Transverse colon (tissue), 4 donors: ENCODE data around the gene MATN1. TPM values are rescaled to one million over a fixed set of nuclear protein-coding genes. Genes with fewer than 3 reads are reported as not detected.
"Not testable (repeated sequence)": the region's sequence is repeated elsewhere in the genome, so short reads cannot be mapped to it uniquely, and the experiment has no call there.

Experiments used
- DNase-seq: peaks from one replicate; pipeline ENCODE4 v3.0.0-alpha.2; 2019
- H3K27ac ChIP-seq, 4 donors: fragments of 200-600 bp; sonication (generic); 2 replicates each; pipeline ENCODE4 v1.5.1; 2016 to 2018; ENCODE audit warnings: inconsistent platforms in 4 of 4
- H3K27me3 ChIP-seq: fragments of 200-600 bp; sonication (generic); 2 replicates; pipeline ENCODE4 v1.5.1; 2017; ENCODE audit warnings: inconsistent platforms
- H3K36me3 ChIP-seq, 4 donors: fragments of 200-600 bp; sonication (generic); 2 replicates each; pipeline ENCODE4 v1.5.1; 2017 to 2019; ENCODE audit warnings: inconsistent platforms in 4 of 4
- H3K4me1 ChIP-seq, 4 donors: fragments of 200-600 bp; sonication (generic); 2 replicates each; pipeline ENCODE4 v1.5.1; 2017 to 2020; ENCODE audit warnings: inconsistent platforms in 4 of 4
- H3K4me3 ChIP-seq, 4 donors: fragments of 200-600 bp; sonication (generic); 1 replicate in 1 of 4; 2 replicates in 3 of 4; pipeline versions ENCODE4 v1.5.1 to v1.6.1; 2017 to 2019; ENCODE audit warnings: inconsistent platforms in 4 of 4
- H3K9me3 ChIP-seq, 2 donors: fragments of 200-600 bp; sonication (generic); 2 replicates each; pipeline ENCODE4 v1.5.1; 2017 to 2019; ENCODE audit warnings: inconsistent platforms in 2 of 2
- EP300 ChIP-seq: sonication (generic); formaldehyde crosslinking; IDR thresholded peaks from one replicate; pipeline ENCODE4 v1.6.1; 2017; ENCODE audit warnings: antibody characterized with exemption, low read depth
- POLR2A ChIP-seq: fragments of 450-650 bp; IDR thresholded peaks from one replicate; pipeline ENCODE4 v1.6.1; 2016; ENCODE audit warnings: antibody characterized with exemption, mild to moderate bottlenecking, moderate library complexity
- POLR2AphosphoS5 ChIP-seq, 3 donors: sonication (generic); formaldehyde crosslinking; IDR thresholded peaks; one replicate each; pipeline ENCODE4 v1.6.1; 2016; ENCODE audit warnings: antibody characterized with exemption in 3 of 3
- WGBS, 2 donors: methylation state at CpG; one replicate each; pipeline ENCODE4 v1.1.5; 2018; ENCODE audit warnings: low coverage in 1 of 2; 5-methylcytosine and 5-hydroxymethylcytosine counted together
- in situ Hi-C, 4 donors: fragments of 200-750 bp; cut with MboI; loops; one replicate each; pipeline versions ENCODE4 v1.15.0 to v1.15.1; 2017; ENCODE audit warnings: low sequenced_read_pairs in 3 of 4, low pct_ligation_motif_present in 1 of 4, low pct_unique_long_range_greater_than_20kb in 1 of 4
- intact Hi-C: fragments of 100-400 bp; cut with DNase I; formaldehyde crosslinking; loops from one replicate; pipeline ENCODE4 v1.15.1; 2023; ENCODE audit warnings: low total_unique reads
- total RNA-seq, 4 donors: library from RNA; depleted of rRNA; stranded (reverse); fragments of >200 nt; gene quantifications; one replicate each; pipeline ENCODE4 v1.1.0, GENCODE V29; 2016
- TF ChIP-seq, protein P1 (sequence below), 5 experiments: fragments of 200-600 bp in 3 of 5; fragments of 450-650 bp in 2 of 5; sonication (generic) in 3 of 5; IDR thresholded peaks; 1 replicate in 2 of 5; 2 replicates in 3 of 5; pipeline ENCODE4 v1.5.1; 2016 to 2017; ENCODE audit warnings: antibody characterized with exemption in 5 of 5, inconsistent platforms in 3 of 5, mild to moderate bottlenecking in 2 of 5, moderate library complexity in 1 of 5

Gene MATN1
- total RNA-seq, 4 donors from 2014 or later, result not detected

DNA sequence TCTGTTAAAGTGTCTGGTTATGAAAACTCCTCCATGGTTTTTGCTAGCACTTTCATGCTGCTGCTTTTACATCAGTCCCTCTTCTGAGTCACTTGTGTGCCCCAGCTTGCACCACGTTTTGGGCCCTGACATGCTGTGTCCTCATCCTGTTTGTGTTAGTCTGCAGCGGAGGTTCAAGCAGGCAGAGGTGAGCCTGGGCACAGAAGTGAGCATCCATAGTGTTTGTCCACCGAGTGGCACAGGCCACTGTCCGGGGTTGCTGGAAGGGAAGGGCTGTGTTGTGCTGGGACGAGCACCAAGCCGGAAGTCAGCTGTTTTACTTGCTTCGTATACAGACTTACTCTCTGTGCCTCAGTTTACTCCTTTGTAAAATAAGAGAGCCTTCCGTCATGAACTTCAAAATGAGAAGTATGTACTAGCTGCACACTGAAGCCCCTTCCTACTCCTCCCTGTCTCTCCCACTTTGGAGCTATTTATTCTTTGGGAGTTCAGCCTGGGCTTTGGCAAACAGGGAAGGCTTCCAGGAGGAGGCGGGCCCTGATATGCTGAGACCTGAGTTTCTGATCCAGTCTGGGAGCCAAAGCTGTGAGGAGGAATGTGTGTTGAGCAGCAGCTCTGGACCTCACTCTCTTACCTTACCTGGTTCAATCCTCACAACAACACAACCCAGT, 44.9 kb upstream of the MATN1 start:
- Histone ChIP-seq H3K27ac (no peak overlapping the region), H3K4me3 (no peak overlapping the region), H3K4me1 (no peaks in the 10 kb centered on the region), H3K9me3 (no peaks in the 10 kb centered on the region), H3K36me3 (no peaks in the 10 kb centered on the region), H3K27me3 (no peaks in the 10 kb centered on the region)
- DNase-seq, result no peak
- in situ Hi-C loops (no loop called here), intact Hi-C loops (no loop called here)
- TF ChIP-seq POLR2AphosphoS5 (IDR thresholded peaks at IDR 0.05) (no peak), POLR2A (no peak), EP300 (no peak)
- TF ChIP-seq, protein P1, sequence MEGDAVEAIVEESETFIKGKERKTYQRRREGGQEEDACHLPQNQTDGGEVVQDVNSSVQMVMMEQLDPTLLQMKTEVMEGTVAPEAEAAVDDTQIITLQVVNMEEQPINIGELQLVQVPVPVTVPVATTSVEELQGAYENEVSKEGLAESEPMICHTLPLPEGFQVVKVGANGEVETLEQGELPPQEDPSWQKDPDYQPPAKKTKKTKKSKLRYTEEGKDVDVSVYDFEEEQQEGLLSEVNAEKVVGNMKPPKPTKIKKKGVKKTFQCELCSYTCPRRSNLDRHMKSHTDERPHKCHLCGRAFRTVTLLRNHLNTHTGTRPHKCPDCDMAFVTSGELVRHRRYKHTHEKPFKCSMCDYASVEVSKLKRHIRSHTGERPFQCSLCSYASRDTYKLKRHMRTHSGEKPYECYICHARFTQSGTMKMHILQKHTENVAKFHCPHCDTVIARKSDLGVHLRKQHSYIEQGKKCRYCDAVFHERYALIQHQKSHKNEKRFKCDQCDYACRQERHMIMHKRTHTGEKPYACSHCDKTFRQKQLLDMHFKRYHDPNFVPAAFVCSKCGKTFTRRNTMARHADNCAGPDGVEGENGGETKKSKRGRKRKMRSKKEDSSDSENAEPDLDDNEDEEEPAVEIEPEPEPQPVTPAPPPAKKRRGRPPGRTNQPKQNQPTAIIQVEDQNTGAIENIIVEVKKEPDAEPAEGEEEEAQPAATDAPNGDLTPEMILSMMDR (IDR thresholded peaks at IDR 0.05), result no peak
- WGBS, 2 donors, result 82% methylated on average over 9 of the region's 9 CpGs; no CpG with 5 or more reads in 1 of the 2 donors

DNA sequence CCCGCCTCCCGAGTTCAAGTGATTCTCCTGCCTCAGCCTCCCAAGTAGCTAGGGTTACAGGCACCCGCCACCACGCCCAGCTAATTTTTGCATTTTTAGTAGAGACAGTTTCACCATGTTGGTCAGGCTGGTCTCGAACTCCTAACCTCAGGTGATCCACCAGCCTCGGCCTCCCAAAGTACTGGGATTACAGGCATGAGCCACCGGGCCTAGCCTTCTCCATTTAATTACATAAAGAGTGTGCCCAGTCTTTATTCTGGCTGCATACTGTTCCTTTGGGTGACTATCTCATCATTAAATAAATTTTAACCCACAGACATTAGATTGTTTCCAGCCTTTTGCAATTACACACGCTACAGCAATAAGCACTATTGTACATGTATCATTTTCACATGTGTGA, 43.6 kb upstream of the MATN1 start:
- H3K27ac ChIP-seq, H3K27me3 ChIP-seq, intact Hi-C loops, H3K4me1 ChIP-seq, H3K9me3 ChIP-seq, in situ Hi-C loops, H3K36me3 ChIP-seq, DNase-seq, H3K4me3 ChIP-seq: not testable (repeated sequence)
- WGBS, 2 donors, result 90 to 91% methylated on average over 1 to 8 of the region's 8 CpGs

DNA sequence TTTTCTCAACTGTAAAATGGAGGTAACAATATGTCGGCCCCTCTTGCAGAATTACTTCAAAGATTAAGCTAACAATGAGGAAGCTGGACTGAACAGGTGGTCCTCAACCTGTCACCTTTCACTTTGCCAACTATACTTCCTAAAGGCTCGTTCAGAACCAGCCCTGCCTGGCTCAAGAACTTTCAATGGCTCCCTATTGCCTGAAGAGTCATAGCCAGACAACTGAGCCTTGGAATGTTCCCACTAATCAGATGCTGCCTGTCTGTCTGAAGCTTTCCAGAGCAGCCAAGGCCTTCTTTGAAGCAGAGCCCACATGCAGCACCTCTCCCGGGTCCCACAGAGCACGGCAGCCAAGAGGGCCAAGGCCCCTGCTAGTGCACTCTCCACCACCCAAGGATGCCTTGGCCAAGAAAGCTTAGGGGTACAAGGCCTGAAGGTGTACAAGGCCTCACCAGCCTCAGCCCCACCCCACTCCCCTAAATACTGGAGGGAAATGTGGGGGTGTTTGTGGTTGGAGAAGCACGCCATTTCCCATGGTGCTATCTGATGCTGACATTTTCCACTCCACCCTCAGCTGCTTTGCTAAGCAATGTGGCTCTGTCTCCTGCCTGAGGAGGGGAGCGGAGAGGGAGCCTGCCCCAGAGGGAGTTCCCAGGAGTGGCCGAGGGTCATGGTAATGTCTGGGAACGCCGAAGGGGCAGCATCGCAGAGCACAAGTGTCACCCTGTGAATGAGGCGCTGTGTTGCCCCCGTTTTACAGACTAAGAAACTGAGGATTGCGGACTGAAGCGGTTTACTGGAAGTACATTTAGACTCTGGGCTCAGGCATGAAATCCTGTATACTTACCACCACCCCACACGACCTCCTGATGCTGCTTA, 42.4 kb upstream of the MATN1 start:
- TF ChIP-seq, protein P1 (IDR thresholded peaks at IDR 0.05), result no peak
- TF ChIP-seq POLR2AphosphoS5 (IDR thresholded peaks at IDR 0.05) (no peak), POLR2A (no peak), EP300 (no peak)
- no peak for DNase-seq
- no peak overlapping the region for H3K4me3 ChIP-seq
- H3K4me1 ChIP-seq, result peaks cover 0 to 8% (median 0%) of the 10 kb centered on the region in 4 donors
- H3K27me3 ChIP-seq, result no peaks in the 10 kb centered on the region
- no peaks in the 10 kb centered on the region for H3K9me3 ChIP-seq
- 57 to 83% methylated on average over 2 to 15 of the region's 15 CpGs for WGBS, 2 donors
- H3K27ac ChIP-seq, result no peak overlapping the region
- intact Hi-C loops, result no loop called here
- in situ Hi-C loops, result no loop called here
- no peaks in the 10 kb centered on the region for H3K36me3 ChIP-seq

DNA sequence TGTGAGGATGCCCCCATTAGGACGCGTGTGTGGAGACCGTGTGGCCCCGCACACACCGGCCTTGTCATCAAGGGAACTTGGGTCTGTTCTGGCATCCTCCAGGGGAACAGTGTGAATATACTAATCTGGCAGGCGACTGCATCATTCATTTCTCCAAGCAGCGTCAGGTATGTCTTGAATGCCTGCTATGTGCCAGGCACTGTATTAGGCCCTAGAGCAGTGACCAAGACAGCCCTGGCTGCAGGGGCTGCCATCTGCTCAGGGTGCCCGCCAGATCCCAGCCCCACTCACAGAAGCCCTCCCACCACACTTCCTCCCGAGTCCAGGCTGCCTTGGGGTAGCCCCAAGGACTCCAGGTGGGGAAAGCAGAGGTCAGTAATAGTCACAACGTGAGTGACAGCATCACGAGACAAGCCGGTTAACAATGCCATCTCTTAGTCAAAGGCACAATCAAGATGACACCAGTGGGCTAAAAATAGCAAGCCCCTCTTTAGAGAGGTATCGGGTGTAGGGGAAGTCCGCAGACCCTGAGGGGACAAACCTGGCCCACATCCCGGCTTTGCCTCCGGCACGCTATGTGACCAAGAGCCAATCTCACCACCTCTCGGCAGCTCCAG, 41.7 kb upstream of the MATN1 start:
- Histone ChIP-seq H3K4me3 (no peak overlapping the region), H3K36me3 (no peaks in the 10 kb centered on the region), H3K4me1 (peaks cover 0 to 12% (median 0%) of the 10 kb centered on the region in 4 donors), H3K27me3 (no peaks in the 10 kb centered on the region), H3K9me3 (no peaks in the 10 kb centered on the region), H3K27ac (no peak overlapping the region)
- no peak for DNase-seq
- in situ Hi-C loops, result no loop called here
- intact Hi-C loops, result no loop called here
- TF ChIP-seq EP300, result no peak
- TF ChIP-seq, protein P1 (IDR thresholded peaks at IDR 0.05), result no peak
- no peak for TF ChIP-seq POLR2A
- TF ChIP-seq POLR2AphosphoS5 (IDR thresholded peaks at IDR 0.05), result no peak
- WGBS, 2 donors, result 91% methylated on average over 18 of the region's 18 CpGs; no CpG with 5 or more reads in 1 of the 2 donors
